GM23338 (cell line): ENCODE results near the gene PTPRN2.

ENCODE experiments used
- CTCF ChIP-seq, 2 experiments: fragments of 200-600 bp in 1 of 2; sonication (generic) in 1 of 2; conservative IDR thresholded peaks; 2 replicates each; pipeline versions ENCODE4 v1.5.1 to v1.6.1; 2016 to 2017; ENCODE audit warnings: antibody characterized with exemption in 2 of 2, low read depth in 2 of 2, mild to moderate bottlenecking in 2 of 2, moderate library complexity in 1 of 2
- EZH2 ChIP-seq: fragments of 200-600 bp; sonication (generic); IDR thresholded peaks from one replicate; pipeline ENCODE4 v1.8.0; 2017; ENCODE audit warnings: antibody characterized with exemption, mild to moderate bottlenecking, low read depth; ENCODE audit not compliant: unreplicated experiment
- EZH2phosphoT487 ChIP-seq: fragments of 200-600 bp; sonication (generic); IDR thresholded peaks from one replicate; pipeline ENCODE4 v1.8.1; 2018; ENCODE audit warnings: antibody characterized with exemption; ENCODE audit not compliant: unreplicated experiment
- POLR2AphosphoS5 ChIP-seq: IDR thresholded peaks from 2 replicates; pipeline ENCODE4 v1.6.1; 2016; ENCODE audit warnings: antibody characterized with exemption, low read depth
- TF ChIP-seq, protein P1 (sequence below): IDR thresholded peaks from one replicate; pipeline ENCODE4 v1.6.1; 2018; ENCODE audit warnings: antibody characterized with exemption; ENCODE audit not compliant: unreplicated experiment

DNA sequence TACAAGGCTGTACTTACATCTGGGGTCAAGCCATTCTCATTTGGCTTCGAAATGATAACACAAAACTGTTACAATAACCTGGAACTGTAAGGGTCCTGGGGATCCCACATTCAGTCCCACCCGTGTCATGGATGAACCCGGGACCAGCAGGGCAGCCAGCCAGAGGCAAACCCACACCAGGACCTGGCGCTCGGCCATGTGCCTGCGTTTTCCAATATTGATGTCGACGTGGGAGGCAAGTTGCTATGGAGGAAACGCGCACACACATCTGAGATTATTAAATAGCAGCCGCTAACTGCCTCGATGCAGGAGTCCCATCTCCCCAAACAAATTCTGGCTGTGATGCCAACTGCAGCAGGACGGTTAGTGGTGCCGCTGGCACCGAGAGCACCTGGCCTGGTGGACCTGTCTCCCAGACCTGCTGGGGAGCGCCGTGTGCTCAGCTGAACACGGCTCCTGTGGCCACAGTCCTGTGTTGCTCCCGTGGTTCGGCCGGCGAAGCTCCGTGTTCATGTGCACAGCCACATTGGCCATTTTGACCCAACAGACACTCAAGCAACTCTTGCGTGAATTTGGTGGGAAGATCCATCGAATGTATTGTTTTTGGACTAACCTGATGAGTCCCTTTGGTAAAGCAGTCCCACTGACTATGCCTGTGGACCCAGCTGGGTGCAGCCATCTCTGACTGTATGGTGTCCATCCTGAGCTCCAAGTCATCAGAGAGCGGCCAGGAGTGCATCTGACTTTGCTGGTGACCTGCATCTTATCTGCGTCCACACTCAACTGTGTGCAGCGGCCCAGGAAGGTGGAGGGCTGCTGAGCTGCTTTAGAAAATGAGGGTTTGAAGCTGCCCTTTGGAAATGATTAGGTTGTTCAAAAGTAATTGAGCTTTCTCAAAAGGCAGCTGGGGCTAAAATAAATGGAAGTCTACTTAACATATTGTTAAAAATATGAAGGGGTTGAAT lies 852.7 kb downstream of the PTPRN2 start:
- TF ChIP-seq CTCF (conservative IDR thresholded peaks at IDR 0.05; ENCODE audit: low read depth in 2 of 2) = no peak
- no peak for TF ChIP-seq POLR2AphosphoS5
- TF ChIP-seq EZH2 = no peak
- no peak for TF ChIP-seq EZH2phosphoT487
- TF ChIP-seq, protein P1, sequence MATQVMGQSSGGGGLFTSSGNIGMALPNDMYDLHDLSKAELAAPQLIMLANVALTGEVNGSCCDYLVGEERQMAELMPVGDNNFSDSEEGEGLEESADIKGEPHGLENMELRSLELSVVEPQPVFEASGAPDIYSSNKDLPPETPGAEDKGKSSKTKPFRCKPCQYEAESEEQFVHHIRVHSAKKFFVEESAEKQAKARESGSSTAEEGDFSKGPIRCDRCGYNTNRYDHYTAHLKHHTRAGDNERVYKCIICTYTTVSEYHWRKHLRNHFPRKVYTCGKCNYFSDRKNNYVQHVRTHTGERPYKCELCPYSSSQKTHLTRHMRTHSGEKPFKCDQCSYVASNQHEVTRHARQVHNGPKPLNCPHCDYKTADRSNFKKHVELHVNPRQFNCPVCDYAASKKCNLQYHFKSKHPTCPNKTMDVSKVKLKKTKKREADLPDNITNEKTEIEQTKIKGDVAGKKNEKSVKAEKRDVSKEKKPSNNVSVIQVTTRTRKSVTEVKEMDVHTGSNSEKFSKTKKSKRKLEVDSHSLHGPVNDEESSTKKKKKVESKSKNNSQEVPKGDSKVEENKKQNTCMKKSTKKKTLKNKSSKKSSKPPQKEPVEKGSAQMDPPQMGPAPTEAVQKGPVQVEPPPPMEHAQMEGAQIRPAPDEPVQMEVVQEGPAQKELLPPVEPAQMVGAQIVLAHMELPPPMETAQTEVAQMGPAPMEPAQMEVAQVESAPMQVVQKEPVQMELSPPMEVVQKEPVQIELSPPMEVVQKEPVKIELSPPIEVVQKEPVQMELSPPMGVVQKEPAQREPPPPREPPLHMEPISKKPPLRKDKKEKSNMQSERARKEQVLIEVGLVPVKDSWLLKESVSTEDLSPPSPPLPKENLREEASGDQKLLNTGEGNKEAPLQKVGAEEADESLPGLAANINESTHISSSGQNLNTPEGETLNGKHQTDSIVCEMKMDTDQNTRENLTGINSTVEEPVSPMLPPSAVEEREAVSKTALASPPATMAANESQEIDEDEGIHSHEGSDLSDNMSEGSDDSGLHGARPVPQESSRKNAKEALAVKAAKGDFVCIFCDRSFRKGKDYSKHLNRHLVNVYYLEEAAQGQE = no peak
